Brain microvascular endothelial cell (primary cell): ENCODE data around the gene ITPRID2.

Experiments used
- DNase-seq: peaks from one replicate; pipeline ENCODE4 v3.0.0-alpha.2; 2020
- H3K27ac ChIP-seq: fragments of 250-450 bp; sonication (Bioruptor Pico); 2 replicates; pipeline ENCODE4 v1.5.1; 2020; ENCODE audit warnings: mild to moderate bottlenecking, moderate library complexity
- H3K27me3 ChIP-seq: fragments of 250-450 bp; sonication (Bioruptor Pico); replicated peaks from 2 replicates; pipeline ENCODE4 v1.5.1; 2020; ENCODE audit warnings: mild to moderate bottlenecking
- H3K36me3 ChIP-seq: fragments of 250-450 bp; sonication (Bioruptor Pico); replicated peaks from 2 replicates; pipeline ENCODE4 v1.5.1; 2020; ENCODE audit warnings: mild to moderate bottlenecking
- H3K4me3 ChIP-seq: 2 replicates; pipeline ENCODE4 v1.5.1; 2011; ENCODE audit warnings: low read depth, mild to moderate bottlenecking, control low read depth, low read length, moderate library complexity
- in situ Hi-C: cut with HindIII; loops from 2 replicates; pipeline ENCODE4 v1.10.0; 2017; ENCODE audit warnings: low sequenced_read_pairs, low pct_ligation_motif_present
- TF ChIP-seq, protein P1 (sequence below): IDR thresholded peaks from 2 replicates; pipeline ENCODE4 v1.5.1; 2011; ENCODE audit warnings: low read depth, mild to moderate bottlenecking, moderate library complexity, low read length, control low read depth, inconsistent platforms; ENCODE audit errors: missing control alignments

ITPRID2 gene

DNA sequence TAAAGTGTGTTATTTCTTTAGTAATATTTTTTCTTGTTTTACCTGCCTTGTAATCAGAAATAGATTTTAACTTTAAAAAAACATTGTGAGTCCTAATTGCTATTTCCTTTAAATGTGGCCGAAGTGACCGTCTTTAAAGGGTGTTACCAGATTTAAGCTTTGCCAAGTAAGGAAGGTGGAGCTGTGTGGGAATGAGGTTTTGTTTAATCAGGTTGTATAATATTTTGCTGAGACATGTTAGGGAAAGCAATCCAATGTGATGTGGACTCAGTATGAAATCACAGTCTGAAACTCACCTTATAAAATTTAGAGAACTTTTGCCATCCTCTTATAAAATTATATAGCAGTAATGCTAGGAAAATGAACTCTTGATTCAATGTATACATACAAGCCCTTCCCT, 32.9 kb upstream of the ITPRID2 start:
- Histone ChIP-seq H3K27ac (no peak overlapping the region), H3K4me3 (no peak overlapping the region), H3K27me3 (no peaks in the 10 kb centered on the region), H3K36me3 (no peaks in the 10 kb centered on the region)
- no peak for DNase-seq
- TF ChIP-seq, protein P1, sequence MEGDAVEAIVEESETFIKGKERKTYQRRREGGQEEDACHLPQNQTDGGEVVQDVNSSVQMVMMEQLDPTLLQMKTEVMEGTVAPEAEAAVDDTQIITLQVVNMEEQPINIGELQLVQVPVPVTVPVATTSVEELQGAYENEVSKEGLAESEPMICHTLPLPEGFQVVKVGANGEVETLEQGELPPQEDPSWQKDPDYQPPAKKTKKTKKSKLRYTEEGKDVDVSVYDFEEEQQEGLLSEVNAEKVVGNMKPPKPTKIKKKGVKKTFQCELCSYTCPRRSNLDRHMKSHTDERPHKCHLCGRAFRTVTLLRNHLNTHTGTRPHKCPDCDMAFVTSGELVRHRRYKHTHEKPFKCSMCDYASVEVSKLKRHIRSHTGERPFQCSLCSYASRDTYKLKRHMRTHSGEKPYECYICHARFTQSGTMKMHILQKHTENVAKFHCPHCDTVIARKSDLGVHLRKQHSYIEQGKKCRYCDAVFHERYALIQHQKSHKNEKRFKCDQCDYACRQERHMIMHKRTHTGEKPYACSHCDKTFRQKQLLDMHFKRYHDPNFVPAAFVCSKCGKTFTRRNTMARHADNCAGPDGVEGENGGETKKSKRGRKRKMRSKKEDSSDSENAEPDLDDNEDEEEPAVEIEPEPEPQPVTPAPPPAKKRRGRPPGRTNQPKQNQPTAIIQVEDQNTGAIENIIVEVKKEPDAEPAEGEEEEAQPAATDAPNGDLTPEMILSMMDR: no peak
- in situ Hi-C loops: no loop called here

DNA sequence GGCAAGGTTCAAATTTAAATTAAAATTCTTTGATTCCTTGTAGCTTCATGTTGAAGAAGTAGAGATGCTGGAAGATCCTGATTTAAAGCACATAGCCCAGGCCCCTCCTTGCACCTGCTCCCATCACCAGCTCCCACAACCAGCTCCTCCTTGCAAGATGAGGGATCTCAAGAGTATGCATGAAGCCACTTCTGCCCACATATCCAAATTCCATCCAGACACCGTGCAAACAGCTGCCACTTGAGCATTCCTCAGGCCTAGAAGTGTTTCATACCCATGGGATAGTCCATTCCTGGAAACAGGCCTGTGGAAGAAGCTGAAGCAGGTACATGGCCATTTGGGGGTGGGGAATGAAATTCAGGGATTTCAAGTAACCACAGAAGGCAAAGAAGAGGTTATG, 32.4 kb upstream of the ITPRID2 start:
- no peaks in the 10 kb centered on the region for H3K36me3 ChIP-seq
- H3K4me3 ChIP-seq: no peak overlapping the region
- no peak for DNase-seq
- no peaks in the 10 kb centered on the region for H3K27me3 ChIP-seq
- no peak overlapping the region for H3K27ac ChIP-seq
- in situ Hi-C loops: no loop called here
- TF ChIP-seq, protein P1: no peak

DNA sequence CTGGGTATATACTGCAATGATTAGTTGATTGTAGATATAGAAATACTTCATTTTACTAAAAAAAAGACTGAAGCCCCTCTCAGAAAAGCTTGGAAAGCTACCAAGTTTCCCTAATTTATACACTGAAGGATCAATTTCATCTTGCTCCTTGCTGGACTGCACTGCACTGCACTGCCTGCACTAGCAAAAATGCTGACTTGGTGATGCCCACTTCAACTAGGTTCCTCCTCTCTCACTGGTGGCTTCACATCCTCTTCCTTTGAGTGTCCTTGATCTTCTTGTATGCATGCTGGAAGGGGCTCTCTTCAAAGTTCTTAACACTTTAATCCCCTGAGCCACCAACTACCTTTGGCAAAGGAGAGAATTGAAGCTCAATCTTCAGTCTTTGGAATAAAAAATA, 31.7 kb upstream of the ITPRID2 start:
- Histone ChIP-seq H3K36me3 (no peaks in the 10 kb centered on the region), H3K27me3 (no peaks in the 10 kb centered on the region), H3K27ac (no peak overlapping the region), H3K4me3 (no peak overlapping the region)
- TF ChIP-seq, protein P1: no peak
- in situ Hi-C loops: no loop called here
- DNase-seq: no peak

DNA sequence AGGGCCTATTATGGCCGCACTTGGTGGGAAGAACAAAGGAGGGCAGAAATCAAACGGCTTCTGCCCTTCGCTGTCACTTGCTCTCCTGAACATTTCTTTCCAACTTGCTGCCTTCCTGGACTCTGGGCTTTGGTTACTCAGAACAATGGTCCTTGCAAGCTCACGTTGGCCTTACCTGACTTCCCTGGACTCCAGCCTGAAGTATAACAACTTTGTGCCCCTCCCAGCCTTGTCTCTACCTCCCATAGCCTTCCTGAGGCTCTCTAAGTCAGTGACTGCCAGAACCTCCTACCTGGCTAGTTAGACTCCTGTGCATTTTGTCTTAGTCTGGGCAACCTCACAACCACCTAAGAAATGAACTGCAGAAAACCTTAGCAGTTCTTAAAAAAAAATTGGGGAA, 30.2 kb upstream of the ITPRID2 start:
- H3K4me3 ChIP-seq: no peak overlapping the region
- TF ChIP-seq, protein P1: no peak
- DNase-seq: no peak
- H3K27me3 ChIP-seq: no peaks in the 10 kb centered on the region
- in situ Hi-C loops: no loop called here
- no peak overlapping the region for H3K27ac ChIP-seq
- no peaks in the 10 kb centered on the region for H3K36me3 ChIP-seq

DNA sequence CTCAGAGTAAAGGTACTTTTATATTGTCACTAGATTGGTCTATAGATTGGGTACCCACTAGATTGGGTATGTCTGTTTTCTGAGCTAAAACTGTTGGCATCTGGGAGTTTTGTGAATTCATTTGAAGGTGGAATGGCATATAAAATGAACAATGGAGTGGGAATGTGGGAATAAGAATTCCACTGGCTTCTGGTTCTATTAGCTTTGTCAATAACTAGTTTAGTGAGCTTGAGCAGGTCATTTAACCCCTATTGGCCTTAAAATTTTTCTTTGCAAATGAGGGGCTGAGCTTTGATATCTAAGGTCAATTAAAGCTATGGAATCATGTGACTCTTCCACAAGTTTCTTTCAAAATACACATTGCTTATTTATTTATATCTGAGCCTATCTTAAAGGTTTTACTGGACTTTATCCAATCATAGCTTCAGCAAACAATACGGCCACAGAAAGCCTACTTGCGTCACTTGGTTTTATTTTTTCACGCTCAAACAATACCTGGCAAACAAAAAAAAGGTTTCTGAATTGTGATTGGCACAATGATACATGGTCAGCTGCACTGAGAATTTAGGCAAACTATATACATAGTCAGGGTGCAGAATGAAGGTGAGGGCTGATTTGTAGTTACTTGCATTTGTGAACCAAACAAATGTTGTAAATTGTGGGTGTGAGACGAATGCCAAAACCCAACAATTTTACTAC, 28.8 kb upstream of the ITPRID2 start:
- no peak overlapping the region for H3K4me3 ChIP-seq
- TF ChIP-seq, protein P1: no peak
- no peak overlapping the region for H3K27ac ChIP-seq
- no peak for DNase-seq
- H3K36me3 ChIP-seq: no peaks in the 10 kb centered on the region
- in situ Hi-C loops: no loop called here
- no peaks in the 10 kb centered on the region for H3K27me3 ChIP-seq

DNA sequence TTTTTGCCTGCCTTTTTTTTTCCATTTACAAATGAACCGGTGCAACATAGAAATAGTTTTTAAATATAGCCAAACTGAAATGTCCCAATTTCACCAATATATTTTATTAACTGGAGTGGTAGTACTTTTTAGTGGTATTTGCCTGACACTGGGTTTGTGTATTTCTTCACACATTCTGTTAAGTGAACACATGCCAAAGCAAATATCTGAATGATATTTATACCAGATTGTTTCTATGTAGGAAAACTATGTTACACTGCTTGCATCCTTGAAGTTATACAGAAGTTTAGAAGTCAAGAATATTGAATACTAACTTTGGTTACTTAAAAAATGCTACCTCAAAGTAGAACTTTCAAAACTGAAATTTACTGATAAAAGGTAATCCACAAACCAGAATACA, 19.4 kb upstream of the ITPRID2 start:
- Histone ChIP-seq H3K27ac (no peak overlapping the region), H3K4me3 (no peak overlapping the region), H3K36me3 (no peaks in the 10 kb centered on the region), H3K27me3 (no peaks in the 10 kb centered on the region)
- in situ Hi-C loops: no loop called here
- no peak for DNase-seq
- TF ChIP-seq, protein P1: no peak
